GM18858 (cell line): ENCODE measurements around the gene ZER1.

Source experiments
- ATAC-seq: cut with Tn5 transposase; IDR thresholded peaks from one replicate; pipeline ENCODE4 v1.9.1; 2021; ENCODE audit not compliant: unreplicated experiment

Gene ZER1

GRCh38 chr9:128743421-128743820, 28.3 kb downstream of the ZER1 start:
- no peak for ATAC-seq

DNA sequence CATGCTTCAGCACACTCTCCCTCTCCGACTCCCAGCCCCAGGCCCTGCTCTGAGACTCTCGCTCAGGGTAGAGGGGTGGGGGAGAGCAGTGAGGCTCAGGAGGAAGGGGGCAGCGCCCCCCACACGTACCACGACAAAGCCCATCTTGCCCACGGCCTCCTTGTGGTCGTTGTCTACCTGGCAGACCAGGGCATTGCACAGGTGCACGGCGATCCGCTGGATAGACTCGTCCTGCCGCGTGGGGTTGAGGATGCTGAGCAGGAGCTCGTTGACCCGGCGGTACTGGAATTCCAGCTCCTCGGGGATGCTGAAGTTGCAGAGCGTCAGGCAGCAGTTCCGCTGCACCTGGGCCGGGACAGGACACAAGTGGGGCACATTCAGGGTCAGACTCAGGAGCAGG, 29.3 kb downstream of the ZER1 start:
- ATAC-seq = no peak

DNA sequence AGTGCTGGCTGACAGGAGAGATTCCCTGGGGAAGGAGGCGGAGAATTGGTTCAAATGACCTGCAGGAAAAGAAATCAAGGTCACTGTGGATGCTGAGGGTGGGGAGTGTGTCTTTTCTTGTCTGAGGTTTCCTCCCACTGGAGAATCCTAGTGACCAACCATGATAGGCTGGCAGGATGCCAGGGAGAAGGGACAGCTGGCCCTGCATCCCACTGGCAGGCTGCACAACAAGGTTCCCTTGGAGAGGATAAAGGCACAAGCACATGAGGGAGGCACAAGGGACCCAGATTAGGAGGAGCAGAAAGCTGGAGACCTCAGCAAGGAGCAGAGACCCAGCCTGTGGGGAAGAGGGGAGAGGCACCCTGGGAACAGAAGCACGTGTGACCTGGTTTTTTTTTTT, 36.4 kb downstream of the ZER1 start:
- no peak for ATAC-seq

DNA sequence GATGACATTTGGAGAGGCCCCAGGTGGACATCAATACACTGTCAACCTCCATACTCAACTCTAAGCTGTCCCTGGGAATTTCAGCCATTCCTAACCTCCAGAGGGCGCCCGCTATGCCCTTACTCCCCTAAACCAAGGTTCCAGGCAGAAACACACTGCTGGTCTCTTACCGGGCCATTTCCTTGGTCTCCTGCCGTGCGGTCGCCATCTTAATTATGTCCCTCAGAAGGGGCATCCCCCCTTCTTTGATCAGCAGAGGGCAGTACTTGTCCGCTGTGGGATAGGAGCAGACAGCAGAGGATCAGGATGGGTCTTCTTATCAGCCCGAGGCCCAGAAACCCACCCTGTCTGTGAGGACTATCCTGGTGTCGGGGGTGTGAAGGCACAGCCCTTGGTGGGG, 38.5 kb downstream of the ZER1 start:
- no peak for ATAC-seq

- ATAC-seq = no peak
Measured at GRCh38 chr9:128732576-128732975, 39.2 kb downstream of the ZER1 start.

DNA sequence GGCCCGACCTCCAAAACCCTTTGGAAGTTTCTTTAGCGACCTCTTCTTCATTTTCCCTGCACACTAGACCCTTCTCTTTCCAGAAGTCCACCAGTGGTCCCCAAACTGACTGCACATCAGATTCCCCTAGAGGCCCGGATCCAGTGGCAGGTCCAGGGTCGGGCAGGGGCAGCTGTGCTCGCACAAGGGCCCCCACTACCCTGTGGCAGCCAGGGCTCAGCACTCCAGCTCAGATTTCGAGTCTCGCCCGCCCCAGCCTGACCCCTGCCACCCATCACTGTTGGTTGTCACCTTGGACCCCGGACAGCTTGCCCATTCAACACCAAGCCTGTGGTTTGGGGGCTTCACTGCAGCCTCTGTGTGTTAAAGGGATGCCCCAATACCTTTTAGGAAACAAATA, 40.0 kb downstream of the ZER1 start:
- no peak for ATAC-seq

DNA sequence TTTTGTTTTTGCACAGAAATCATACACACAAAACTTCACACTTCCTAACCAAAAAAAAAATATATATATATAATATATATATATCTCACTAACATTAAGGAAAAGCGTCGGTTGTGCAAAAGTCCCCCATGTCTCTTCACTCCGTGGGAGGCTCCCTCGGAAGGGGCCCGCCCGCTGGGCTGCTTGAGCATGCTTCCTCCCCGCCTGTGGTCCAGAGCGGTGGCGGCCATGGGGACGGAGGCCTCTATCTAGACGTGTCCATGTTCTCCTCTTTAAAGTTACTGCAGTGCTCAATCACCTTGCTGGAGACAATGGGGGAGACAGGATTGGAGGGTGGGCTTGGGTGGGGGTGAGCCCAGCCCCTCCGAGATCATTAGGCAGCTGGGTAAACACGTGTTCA, 40.6 kb downstream of the ZER1 start:
- ATAC-seq = no peak

GRCh38 chr9:128729766-128730517, 41.8 kb downstream of the ZER1 start:
- no peak for ATAC-seq

- ATAC-seq = no peak
Measured at GRCh38 chr9:128729302-128729701, 42.4 kb downstream of the ZER1 start.

GRCh38 chr9:128728298-128728697, 43.4 kb downstream of the ZER1 start:
- no peak for ATAC-seq

GRCh38 chr9:128727640-128728248, 44.0 kb downstream of the ZER1 start:
- ATAC-seq = no peak

DNA sequence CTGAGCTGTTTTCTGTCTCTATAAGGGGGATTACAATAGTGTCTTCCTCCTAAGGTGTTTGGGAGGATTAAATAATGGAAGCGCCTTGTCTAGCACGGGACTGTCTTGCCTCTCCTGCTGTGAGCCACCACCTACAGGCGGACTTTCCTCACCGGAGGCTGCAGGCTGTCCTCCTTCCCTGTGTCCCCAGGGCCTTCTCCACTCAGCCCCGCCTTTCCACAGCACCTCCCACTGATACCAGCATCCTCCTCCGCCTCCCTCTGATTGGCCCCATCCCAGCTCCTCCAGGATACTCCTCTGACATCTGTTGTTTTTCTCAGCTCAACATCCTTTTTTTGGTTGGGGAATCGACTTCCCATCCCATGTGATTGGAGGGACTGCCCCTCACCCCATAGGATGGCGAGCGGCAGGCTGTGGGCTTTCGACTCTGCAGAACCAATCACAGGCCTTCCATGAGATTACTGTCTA, 46.9 kb downstream of the ZER1 start:
- ATAC-seq = no peak

GRCh38 chr9:128723866-128724743, 47.6 kb downstream of the ZER1 start, which contains the start of gene ZDHHC12:
TSS of gene ZDHHC12 (minus strand) at chr9:128724127. CDS start at chr9:128724093, 34 bp downstream.
- ATAC-seq = peak; percentile 84

GRCh38 chr9:128723352-128723865, 48.3 kb downstream of the ZER1 start:
- no peak for ATAC-seq

DNA sequence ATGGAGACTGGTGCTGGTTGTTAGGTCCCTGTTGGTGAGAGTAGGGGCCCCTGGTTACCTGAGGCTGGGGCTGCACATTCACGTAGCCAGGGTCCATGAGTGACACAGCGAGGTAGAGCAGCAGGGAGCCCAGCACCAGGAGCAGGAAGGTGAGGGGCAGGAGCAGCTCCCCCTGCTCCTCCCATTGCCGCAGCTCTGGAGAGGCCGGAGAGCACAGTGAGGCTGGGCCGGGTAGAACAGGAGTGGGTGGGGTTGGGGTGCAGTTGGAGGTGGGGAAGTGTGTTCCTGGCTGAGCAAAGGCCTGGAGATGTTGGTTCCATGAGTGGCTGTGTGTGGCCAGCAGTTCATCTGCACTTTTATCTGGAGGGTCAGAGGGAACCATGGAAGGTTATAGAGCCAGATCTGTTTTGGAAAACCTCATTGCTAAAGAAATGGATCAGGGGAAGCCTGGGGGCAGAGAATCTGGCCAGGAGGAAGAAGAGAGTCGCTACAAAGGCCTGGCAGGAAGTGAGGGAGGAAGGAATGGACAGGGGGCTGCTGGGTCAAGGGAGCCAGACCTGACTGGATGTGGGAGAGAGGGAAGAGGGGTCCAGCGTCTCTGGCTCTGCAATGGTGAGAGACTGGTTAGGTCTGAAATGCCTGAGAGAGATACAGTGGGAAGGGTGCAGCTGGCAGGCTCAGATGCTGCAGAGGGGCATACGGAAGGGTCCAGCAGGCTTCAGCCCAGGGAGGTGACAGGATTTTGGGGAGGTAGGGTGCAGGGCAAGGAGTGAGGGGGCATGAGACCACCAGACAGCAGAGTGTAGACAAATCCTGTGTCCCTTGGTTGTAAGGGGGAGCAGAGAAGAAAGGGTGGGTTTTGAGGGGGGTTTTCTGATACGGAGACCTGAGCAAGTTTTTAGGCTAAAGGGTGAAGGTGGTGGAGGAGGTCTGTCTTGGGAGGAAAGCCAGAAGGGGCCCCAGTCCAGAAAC, 49.1 kb downstream of the ZER1 start:
- ATAC-seq = no peak

DNA sequence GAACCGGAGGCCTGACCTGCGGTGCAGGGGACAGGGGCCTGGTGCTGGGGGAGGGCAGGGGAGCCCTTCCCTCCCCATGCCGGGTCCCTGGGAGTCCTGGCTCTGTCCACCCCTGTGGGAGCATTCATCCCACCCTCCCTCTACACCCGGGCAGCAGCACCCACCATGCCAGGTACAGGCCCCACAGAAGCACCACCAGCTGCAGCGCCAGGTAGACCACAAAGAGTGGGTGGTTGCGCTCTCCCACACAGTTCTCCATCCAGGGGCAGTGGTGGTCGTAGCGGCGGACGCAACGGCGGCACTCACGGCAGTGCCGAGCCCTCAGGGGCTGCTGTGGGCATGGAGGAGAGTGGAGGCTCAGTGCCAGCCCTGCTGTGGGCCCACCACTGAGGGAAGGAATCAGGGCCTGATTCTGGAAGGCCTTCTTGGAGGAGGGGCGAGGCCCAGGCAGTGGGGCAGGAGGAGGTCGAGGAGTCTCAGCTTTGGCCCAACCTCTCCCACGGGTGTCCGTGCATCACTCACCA, 50.2 kb downstream of the ZER1 start:
- no peak for ATAC-seq

- no peak for ATAC-seq
Measured at GRCh38 chr9:128720841-128721486, 50.8 kb downstream of the ZER1 start.

DNA sequence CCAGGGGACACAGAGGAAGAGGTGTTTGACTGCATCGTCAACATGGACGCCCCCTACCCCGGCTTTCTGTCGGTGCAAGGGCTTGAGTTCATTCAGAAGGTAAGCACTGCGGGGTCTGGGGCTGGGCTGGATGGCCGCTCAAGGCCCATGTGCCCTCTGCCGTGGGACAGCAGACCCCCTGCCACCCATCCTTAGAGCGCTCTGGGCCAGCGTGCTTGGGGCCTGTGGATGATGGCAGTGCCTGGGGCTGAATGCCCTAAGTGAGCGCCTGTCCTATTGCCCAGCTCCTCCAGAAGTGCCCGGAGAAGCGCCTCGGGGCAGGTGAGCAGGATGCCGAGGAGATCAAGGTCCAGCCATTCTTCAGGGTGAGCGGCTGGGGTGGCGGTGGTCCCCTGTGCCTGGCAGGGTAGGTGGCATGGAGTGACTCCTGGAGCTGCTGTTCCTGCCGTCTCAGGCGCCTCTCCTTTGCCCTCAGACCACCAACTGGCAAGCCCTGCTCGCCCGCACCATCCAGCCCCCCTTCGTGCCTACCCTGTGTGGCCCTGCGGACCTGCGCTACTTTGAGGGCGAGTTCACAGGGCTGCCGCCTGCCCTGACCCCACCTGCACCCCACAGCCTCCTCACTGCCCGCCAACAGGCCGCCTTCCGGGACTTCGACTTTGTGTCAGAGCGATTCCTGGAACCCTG, 51.7 kb downstream of the ZER1 start:
- no peak for ATAC-seq

GRCh38 chr9:128718475-128718874, 53.3 kb downstream of the ZER1 start:
- no peak for ATAC-seq
